GM19043 (cell line): Measurements from ENCODE around the gene RAD9B.
"Not testable (repeated sequence)": the region's sequence is repeated elsewhere in the genome, so short reads cannot be mapped to it uniquely, and the experiment has no call there.

Experiments
- ATAC-seq: cut with Tn5 transposase; IDR thresholded peaks from one replicate; pipeline ENCODE4 v1.9.1; 2021; ENCODE audit warnings: low read depth; ENCODE audit not compliant: unreplicated experiment

Gene RAD9B

DNA sequence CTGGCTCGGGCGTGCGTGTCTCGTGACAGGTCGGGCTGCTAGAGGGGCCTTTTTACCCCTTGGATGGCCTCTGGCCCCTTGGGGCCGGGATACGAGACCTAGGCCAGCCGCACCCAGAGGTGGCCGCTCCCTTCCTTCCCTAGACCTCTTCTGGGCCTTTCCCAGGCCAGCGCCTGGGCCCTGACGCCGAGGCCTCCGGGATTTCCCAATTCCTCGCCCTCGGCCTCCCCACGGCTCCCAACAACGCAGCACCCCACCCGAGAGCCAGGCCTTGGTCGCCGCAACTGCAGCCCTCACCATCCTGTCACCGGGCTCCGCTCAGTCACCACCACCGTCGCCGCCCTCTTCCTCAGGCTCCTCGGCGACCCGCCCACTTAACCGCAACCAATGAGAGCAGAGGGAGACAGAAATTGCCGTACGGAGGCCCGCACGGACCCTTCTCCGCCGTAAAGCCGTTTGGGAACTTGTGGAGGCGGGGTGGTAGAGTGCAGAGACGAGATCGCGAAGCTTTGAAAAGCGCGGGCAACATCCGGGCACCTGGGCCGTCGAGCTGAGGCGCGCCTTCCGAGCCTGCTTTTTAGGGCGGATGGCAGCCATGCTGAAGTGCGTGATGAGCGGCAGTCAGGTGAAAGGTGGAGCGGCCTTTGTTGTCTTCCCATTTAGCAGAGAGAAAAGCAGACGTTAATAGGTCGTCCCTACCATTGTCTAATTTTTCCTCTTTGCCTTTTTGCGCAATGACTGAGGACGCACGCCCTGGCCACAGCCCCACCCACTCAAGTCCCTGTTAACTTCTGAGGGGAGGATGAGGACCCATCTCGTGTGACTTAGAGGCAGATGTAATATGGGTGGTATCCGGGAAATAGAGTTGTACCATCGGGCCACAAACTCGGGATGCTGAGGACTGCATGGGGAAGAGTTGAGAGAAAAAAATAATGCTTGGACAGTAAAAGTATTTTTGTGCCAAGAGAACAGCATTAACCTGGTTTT lies at the start of gene RAD9B, which contains the start of gene VPS29:
TSS of gene RAD9B (plus strand) at position 580 of the 987 bp plus-strand sequence. CDS start at position 587, 7 bp downstream.
TSS of gene VPS29 (minus strand) at position 360 of the 987 bp plus-strand sequence. CDS start at position 300, 60 bp downstream.
- ATAC-seq = peak; percentile 93

DNA sequence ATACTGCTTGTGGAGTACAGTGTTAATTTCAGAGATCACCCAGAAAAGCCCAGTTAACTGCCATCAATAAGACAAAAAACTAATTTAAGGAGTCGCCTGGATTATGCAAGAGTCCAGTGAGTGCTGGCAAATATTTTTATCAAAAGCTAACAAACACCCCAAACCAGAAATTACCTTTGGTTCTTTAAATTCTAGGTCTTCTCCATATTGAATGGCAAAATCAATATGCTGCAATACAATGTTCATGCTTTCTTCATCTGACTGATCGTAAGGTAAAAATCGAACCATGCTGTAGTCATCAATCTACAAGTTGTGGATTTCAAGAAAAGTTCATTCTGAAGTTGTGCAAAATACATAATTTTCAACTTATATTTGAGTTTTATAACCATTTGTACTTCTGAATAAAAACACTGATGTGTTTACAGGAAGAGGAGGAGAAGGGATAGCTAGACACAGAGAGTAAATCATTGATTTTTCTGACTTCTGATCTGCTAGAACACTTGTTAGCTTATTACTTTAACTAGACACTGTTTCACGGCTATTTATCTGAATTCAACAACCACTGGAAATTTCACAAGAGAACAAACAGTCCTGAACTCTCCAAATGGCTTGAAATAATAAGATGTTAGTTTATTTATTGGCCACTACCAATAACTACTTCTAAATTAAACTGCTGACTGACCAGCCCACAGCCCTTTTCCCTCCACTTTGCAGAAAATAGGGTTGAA lies 48.4 kb upstream of the RAD9B start:
- no peak for ATAC-seq

DNA sequence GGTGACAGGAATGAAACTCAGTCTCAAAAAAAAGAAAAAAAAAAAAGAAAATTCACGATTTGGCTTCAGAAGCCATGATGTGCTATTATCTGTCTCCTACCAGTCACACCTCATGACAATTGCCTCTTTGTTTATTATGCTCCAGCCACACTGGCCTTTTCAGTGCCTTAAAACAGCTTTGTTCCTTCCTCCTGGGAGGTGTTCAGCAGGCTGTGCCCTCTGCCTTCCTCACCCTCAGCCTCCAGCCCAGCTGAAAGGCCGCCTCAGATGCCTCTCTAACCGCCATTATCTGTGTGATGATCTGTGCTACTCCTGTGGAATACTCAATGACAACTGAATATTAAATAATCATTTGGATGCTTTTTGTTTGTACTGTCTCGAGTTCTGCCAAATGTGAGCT lies 43.4 kb upstream of the RAD9B start:
- ATAC-seq = no peak

DNA sequence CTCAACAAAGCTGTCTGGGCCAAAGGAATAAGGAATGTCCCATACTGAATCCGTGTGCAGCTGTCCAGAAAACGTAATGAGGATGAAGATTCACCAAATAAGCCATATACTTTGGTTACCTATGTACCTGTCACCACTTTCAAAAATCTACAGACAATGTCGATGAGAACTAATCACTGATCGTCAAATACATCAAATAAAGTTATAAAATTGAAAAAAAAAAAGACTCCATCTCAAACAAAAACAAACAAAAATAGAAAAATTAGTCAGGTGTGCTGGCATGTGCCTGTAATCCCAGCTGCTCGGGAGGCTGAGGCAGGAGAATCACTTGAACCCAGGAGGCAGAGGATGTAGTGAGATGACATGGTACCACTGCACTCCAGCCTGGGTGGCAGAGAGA lies 40.9 kb upstream of the RAD9B start:
- not testable (repeated sequence) for ATAC-seq

DNA sequence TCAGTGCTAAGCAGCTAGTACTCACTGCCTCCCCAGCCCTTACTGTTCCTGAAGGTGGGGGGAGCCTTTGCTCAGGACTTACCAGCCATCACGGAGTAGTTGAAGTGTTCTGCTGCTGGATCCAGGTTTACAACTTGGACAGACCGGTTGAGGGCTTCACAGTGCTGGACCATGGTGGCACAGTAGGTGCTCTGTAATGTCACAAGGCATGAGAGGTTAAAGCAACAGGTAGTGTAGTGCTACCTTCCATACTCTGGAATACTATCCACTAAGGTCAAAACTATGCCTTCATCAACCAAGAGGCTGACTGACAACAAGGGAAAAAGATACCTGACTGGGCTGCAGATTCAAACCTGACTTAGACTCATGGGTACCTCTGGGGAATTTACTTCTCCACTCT lies 37.1 kb upstream of the RAD9B start:
- ATAC-seq = no peak

DNA sequence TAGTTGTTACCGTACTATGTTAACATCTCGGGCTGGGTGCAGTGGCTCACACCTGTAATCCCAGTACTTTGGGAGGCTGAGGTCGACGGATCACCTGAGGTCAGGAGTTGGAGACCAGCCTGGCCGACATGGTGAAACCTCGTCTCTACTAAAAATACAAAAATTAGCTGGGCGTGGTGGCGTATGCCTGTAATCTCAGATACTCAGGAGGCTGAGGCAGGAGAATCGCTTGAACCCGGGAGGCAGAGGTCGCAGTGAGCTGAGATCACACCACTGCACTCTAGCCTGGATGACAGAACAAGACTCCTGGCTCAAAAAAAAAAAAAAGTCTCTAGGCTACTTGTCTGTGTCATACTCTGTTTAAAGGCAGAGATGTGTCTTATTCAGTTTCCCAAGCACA lies 36.4 kb upstream of the RAD9B start:
- ATAC-seq = not testable (repeated sequence)

DNA sequence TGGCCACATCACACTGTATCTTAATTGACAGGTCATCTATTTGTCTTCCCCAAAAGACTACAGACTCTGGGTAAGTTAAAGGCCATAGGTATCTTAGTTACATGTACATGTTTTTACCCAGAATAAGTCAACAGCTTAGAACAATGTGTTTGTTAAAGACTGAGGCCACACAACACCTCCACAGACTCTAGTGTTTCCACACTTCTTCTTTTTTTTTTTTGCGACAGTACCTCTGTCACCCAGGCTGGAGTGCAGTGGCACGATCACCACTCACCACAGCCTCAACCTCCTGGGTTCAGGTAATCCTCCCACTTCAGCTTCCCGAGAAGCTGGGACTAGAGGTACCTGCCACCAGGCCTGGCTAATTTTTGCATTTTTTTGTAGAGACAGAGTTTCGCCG lies 35.3 kb upstream of the RAD9B start:
- ATAC-seq = no peak

DNA sequence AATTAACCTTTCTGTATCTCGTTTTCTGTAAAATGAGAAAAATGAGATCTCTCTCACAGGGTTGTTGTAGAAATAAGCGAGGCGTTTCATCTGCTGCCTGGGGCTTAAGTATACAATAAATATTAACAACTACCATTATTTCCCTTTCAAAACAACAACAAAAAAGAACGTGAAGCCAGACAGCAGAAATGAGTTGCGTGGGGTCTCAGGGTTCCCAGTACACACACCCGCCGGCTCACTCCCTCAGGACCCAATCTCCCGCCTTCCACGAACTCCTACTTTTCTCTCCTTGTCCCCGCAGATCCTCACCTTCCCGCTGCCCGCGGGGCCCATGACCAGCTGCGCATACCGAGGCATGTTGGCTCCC lies 34.3 kb upstream of the RAD9B start:
- ATAC-seq = no peak

DNA sequence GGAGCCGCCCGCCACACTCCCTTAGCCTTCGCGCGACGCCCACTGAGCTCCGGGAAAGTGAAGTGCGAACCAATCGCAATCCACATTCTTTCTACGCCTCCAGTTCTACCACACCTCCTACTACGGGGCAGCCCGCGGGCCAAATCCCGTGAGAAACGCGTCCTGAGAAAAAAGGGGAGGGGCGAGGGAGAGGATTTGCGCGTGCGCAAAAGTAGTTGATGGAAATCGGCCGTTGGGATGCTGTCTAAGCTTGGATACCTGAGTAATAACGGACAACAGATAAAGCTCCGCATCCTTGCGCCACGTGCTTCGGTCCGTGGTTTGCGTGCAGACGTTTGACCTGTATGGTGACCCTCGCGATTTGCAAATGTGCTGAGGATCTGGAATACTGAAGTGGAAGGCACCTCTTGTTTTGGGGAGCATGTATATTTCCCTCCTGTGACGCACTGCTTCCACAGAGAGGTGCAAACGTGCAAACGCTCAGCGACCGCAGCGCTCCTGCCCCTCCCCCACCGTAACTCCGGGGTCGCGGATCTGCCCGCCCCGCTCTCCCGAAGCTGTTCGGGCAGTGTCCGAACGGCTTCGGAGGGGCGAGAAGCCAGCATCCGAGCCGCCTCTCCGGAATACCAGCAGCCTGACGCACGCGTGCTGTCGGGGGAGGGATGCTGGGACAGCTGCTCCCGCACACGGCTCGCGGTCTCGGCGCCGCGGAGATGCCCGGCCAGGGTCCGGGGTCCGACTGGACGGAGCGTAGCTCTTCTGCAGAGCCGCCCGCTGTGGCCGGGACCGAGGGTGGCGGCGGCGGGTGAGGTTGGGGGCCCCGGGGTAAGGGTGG lies 33.7 kb upstream of the RAD9B start, which contains the start of the genes FAM216A and GPN3:
TSS of gene FAM216A (plus strand) at position 632 of the 835 bp plus-strand sequence. CDS start at position 663, 31 bp downstream.
TSS of gene GPN3 (minus strand) at position 44 of the 835 bp plus-strand sequence. CDS start 54 bp downstream, outside the sequence.
- peak; percentile 65 for ATAC-seq

DNA sequence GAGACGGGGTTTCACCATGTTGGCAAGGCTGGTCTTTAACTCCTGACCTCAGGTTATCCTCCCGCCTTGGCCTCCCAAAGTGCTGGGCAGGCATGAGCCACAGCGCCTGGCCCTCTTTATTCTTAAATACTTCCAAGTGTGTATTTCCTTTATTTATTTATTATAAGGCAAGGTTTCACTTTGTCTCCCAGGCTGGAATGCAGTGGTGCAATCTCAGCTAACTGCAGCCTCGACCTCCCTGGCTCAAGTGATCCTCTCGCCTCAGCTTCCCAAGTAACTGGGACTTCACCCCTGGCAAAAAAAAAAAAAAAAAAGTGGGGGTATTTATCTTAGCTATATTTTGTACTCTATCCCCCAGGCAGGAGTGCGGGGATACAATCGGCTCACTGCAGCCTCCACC lies 26.7 kb upstream of the RAD9B start:
- no peak for ATAC-seq

DNA sequence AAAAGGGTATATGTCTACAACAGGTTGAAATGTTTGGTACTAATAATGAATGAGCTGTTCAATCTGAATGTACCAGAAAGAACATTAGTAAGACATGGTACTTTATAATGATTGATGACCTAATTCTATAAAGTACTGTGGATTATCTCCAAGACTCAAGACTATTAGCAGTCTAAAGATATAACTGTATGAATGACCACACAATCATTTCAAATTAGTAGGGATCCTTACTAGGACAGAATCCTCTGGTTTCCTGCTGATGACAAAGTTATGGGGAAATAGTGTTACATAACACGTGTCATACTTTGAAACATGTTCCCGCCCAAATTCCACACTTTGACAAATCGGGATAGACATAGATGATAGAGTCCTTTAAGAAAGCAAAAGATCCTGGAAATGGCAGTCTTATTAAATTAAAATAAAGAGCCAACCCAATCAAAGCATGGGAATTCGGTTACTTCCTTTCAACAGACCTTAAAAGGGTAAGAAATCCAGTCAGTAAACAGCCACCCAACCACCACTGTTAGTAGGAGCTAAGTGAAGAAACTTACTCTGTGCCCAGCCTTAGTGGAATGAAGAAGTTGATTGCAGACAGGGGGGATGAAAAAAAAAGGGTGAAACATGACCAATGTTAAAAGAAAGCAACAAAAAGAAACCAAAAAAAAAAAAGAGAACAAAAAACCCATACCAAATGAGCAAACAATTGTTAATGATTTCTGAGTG lies 3.0 kb upstream of the RAD9B start:
- ATAC-seq = no peak

DNA sequence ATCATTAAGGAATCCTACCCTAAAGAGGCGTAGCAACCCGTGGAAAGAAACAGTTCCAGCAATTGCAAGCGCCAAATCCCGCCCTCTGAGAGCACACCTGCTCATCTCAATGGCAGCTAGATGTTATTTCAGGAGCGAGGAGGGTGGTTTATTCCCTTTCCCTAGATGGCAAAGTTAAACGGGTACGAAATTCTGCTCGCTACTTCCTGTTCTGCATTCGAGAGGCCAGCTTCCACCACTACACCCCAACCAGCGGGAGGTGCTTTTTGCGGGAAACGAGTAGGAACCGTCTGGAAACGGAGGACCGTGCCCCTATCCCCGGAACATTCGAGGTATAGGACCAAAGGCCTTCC lies 756 bp upstream of the RAD9B start:
- peak; percentile 12 for ATAC-seq

DNA sequence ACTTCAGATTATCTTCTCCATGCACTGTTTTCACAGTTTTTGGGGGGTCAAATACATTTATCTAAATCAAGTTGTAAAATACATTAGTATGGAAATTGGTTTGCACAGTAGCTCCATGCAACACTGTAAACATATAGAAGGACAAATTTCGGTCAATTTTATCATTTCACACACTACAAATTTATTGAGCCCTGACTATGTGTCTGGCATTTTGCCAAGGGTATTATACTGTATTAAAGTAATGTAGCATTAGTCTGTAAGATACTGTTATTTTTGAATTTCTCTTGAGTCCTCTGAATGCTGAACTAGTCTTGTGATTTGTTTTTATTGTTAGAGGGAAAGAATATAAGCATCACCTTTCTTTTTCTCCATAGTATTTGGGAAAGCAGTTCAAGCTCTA lies 1.3 kb downstream of the RAD9B start:
- no peak for ATAC-seq

DNA sequence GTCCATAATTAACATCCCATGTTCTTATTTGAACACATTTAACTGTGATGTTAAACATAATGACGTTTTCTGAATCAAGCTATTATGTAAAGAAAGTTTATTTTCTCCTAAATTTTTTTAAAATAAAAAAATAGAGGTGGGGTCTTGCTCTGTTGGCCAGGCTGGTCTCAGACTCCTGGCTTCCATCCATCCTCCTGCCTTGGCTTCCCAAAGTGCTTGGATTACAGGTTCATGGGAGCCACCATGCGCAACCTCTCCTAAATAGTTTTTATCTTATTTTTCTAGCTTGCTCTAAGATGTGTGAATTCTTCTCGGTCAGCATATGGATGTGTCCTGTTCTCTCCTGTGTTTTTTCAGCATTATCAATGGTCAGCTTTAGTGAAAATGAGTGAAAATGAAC lies 3.2 kb downstream of the RAD9B start:
- ATAC-seq = no peak

DNA sequence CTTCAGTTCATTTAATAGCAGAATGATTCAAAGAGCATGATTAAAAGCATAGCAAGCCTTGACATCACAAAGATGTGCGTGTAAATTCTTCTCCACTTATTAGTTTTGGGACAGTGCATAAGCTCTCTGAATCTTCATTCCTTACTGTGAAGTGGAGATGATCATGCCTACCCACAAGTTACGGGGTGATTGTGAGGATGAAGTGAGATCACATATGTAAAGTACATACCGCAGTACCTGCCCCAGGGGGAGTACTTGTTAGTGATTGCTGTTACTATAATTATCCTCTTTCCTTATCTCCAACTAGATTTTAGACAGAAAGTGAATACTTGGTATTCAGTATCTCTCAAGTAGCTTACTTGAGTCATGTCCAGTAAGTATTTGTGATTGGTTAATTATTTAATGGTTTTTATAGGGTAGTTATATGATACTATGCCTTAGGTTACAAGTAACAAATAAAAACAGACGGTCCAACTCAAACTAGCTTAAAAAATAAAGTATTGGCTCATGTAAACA lies 6.0 kb downstream of the RAD9B start:
- ATAC-seq = no peak

DNA sequence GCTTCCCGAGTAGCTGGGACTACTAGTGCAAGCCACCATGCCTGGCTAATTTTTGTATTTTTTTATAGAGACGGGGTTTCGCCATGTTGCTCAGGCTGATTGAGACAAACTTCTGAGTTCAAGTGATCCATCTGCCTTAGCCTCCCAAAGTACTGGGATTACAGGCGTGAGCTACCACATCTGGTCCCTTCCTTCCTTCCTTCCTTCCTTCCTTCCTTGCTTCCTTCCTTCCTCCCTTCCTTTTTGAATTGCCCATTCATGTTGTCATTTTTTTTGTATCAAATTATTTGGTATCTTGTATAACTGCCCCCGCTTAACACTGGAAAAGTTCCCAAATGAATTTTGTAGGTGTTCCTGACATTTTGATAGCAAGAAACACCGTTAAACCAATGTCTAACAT lies 11.7 kb downstream of the RAD9B start:
- no peak for ATAC-seq

DNA sequence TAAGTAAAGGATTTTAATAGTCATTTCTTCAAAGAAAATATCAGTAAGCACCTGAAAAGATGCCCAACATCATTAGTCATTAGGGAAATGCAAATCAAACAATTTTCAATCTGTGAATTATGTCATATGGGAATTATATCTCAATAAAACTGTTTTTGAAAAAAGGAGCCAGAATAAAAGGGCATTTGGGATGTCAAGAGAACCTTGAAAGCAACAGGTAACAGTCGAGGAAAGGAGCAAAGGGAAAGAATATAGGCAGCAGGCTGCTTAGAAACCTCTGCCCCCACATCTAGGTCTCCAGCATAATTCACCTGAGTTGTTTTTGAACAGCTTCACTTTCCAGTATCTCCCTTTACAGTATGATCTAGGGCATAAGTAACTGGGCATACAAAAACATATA lies 12.2 kb downstream of the RAD9B start:
- ATAC-seq = no peak

DNA sequence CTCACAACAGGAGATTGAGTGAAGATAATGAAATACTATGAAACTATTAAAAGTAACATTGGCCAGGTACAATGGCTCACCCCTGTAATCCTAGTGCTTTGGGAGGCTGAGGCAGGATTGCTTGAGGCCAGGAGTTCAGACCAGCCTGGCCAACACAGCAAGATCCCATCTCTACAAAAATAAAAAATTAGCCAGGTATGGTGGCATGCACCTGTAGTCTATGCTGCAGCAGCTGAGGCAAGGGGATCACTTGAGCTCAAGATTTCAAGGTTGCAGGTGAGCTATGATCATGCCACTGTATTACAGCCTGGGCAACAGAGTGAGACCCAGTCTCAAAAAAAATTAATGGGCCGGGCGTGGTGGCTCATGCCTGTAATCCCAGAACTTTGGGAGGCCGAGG lies 14.9 kb downstream of the RAD9B start:
- ATAC-seq = no peak

DNA sequence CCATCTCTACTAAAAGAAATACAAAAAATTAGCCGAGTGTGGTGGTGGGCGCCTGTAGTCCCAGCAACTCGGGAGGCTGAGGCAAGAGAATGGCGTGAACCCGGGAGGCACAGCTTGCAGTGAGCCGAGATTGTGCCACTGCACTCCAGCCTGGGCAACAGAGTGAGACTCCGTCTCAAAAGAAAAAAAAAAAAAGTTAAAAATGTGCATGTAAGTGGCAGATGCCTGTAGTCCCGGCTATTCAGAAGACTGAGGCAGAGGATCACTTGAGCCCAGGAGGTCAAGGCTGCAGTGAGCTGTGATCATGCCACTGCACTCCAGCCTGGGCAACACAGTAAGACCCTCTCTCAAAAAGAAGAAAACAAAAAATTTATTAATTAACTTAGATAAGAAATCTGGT lies 15.9 kb downstream of the RAD9B start:
- ATAC-seq = not testable (repeated sequence)
